HG02798 (cell line): Measurements from ENCODE around the gene MAP3K14.
A peak's percentile ranks its signal among the peaks of the same experiment; 100 is the strongest.
"Not testable (repeated sequence)": the region's sequence is repeated elsewhere in the genome, so short reads cannot be mapped to it uniquely, and the experiment has no call there.

Source experiments
- ATAC-seq: cut with Tn5 transposase; IDR thresholded peaks from one replicate; pipeline ENCODE4 v1.9.1; 2021; ENCODE audit warnings: mild to moderate bottlenecking; ENCODE audit not compliant: unreplicated experiment, poor library complexity

MAP3K14 gene

GRCh38 chr17:45264430-45264829 is 52.4 kb downstream of the MAP3K14 start:
- no peak for ATAC-seq

- no peak for ATAC-seq
Observed at GRCh38 chr17:45263477-45263860, 53.4 kb downstream of the MAP3K14 start.

GRCh38 chr17:45262516-45263476 is 54.0 kb downstream of the MAP3K14 start:
- ATAC-seq: no peak

- peak; percentile 44 for ATAC-seq
Observed at GRCh38 chr17:45261577-45262515, 55.0 kb downstream of the MAP3K14 start, which contains the start of gene SPATA32. Gene SPATA32 (minus strand): TSS chr17:45262094. CDS start chr17:45262016, 78 bp downstream.

- ATAC-seq: no peak
Observed at GRCh38 chr17:45260204-45260783, 56.5 kb downstream of the MAP3K14 start.

- ATAC-seq: no peak
Observed at GRCh38 chr17:45258981-45259380, 57.8 kb downstream of the MAP3K14 start.

GRCh38 chr17:45257115-45257514 is 59.7 kb downstream of the MAP3K14 start:
- ATAC-seq: no peak

GRCh38 chr17:45256114-45256966 is 60.5 kb downstream of the MAP3K14 start:
- no peak for ATAC-seq

GRCh38 chr17:45255358-45255757 is 61.5 kb downstream of the MAP3K14 start:
- no peak for ATAC-seq

- ATAC-seq: no peak
Observed at GRCh38 chr17:45253879-45254278, 62.9 kb downstream of the MAP3K14 start.

- ATAC-seq: not testable (repeated sequence)
Observed at GRCh38 chr17:45253237-45253636, 63.6 kb downstream of the MAP3K14 start.

- no peak for ATAC-seq
Observed at GRCh38 chr17:45251931-45252330, 64.9 kb downstream of the MAP3K14 start.

- ATAC-seq: peak; percentile 49
Observed at GRCh38 chr17:45248132-45248957, 68.5 kb downstream of the MAP3K14 start.

- peak; percentile 84 for ATAC-seq
Observed at GRCh38 chr17:45247429-45248131, 69.2 kb downstream of the MAP3K14 start.

GRCh38 chr17:45246861-45247428 is 69.9 kb downstream of the MAP3K14 start:
- no peak for ATAC-seq

GRCh38 chr17:45246338-45246737 is 70.5 kb downstream of the MAP3K14 start:
- no peak for ATAC-seq

- ATAC-seq: no peak
Observed at GRCh38 chr17:45244725-45245656, 71.8 kb downstream of the MAP3K14 start.
